ENCODE measurements around the gene BORCS6.
A peak's percentile ranks its signal among the peaks of the same experiment; 100 is the strongest.

The BORCS6 gene

GRCh38 chr17:8153525-8153956, 36.4 kb downstream of the BORCS6 start:
- peak; percentile 55 for DNase-seq

- no peak for DNase-seq
Observed at GRCh38 chr17:8153031-8153451, 36.9 kb downstream of the BORCS6 start.

- peak; percentile 95 for DNase-seq
Observed at GRCh38 chr17:8152112-8152775, 37.7 kb downstream of the BORCS6 start, which contains the start of gene PER1. Gene PER1, minus strand, starts transcription at chr17:8152404. Its CDS starts 1,698 bp downstream, at chr17:8150706.

GRCh38 chr17:8151641-8152111, 38.3 kb downstream of the BORCS6 start:
- DNase-seq: no peak

GRCh38 chr17:8151120-8151640, 38.8 kb downstream of the BORCS6 start:
- peak; percentile 94 for DNase-seq

- DNase-seq: no peak
Observed at GRCh38 chr17:8150194-8151119, 39.5 kb downstream of the BORCS6 start.

GRCh38 chr17:8149419-8150193, 40.4 kb downstream of the BORCS6 start:
- no peak for DNase-seq

- no peak for DNase-seq
Observed at GRCh38 chr17:8148560-8148959, 41.4 kb downstream of the BORCS6 start.

- no peak for DNase-seq
Observed at GRCh38 chr17:8147805-8148404, 42.1 kb downstream of the BORCS6 start.

GRCh38 chr17:8147141-8147804, 42.7 kb downstream of the BORCS6 start:
- DNase-seq: no peak

GRCh38 chr17:8146381-8147140, 43.4 kb downstream of the BORCS6 start:
- no peak for DNase-seq

GRCh38 chr17:8145811-8146210, 44.2 kb downstream of the BORCS6 start:
- no peak for DNase-seq

- no peak for DNase-seq
Observed at GRCh38 chr17:8144401-8145231, 45.4 kb downstream of the BORCS6 start.

GRCh38 chr17:8143581-8144400, 46.2 kb downstream of the BORCS6 start:
- no peak for DNase-seq

GRCh38 chr17:8142887-8143580, 46.9 kb downstream of the BORCS6 start:
- DNase-seq: no peak

- no peak for DNase-seq
Observed at GRCh38 chr17:8142158-8142886, 47.7 kb downstream of the BORCS6 start.

- DNase-seq: no peak
Observed at GRCh38 chr17:8141741-8142140, 48.2 kb downstream of the BORCS6 start.

GRCh38 chr17:8141045-8141444, 48.9 kb downstream of the BORCS6 start:
- DNase-seq: no peak
